ENCODE results near the gene AGAP1.

DNA sequence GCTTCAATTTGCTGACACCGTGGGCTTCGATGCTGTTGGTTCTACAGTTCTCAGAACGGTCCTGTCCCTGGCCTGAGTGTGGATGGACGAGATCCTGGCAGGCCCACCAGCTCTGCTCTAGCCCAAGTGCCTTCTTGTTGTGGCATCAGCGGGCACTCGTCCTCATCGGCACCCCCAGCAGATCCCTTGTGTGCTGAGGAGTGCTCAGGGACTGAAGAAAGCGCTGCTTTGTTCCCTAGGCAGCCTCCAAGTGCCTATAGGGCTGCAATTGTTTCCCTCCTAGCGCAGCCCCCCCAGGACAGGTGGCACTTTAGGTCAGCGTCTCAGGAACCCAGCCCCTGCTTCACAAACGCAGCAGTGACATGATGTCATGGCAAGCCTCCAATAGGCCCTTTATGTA is 217.7 kb downstream of the AGAP1 start:
- TF ChIP-seq, protein P1, sequence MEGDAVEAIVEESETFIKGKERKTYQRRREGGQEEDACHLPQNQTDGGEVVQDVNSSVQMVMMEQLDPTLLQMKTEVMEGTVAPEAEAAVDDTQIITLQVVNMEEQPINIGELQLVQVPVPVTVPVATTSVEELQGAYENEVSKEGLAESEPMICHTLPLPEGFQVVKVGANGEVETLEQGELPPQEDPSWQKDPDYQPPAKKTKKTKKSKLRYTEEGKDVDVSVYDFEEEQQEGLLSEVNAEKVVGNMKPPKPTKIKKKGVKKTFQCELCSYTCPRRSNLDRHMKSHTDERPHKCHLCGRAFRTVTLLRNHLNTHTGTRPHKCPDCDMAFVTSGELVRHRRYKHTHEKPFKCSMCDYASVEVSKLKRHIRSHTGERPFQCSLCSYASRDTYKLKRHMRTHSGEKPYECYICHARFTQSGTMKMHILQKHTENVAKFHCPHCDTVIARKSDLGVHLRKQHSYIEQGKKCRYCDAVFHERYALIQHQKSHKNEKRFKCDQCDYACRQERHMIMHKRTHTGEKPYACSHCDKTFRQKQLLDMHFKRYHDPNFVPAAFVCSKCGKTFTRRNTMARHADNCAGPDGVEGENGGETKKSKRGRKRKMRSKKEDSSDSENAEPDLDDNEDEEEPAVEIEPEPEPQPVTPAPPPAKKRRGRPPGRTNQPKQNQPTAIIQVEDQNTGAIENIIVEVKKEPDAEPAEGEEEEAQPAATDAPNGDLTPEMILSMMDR (IDR thresholded peaks at IDR 0.05 in 8 of 11, conservative IDR thresholded peaks at IDR 0.05 in 3 of 11), result no peak
- TF ChIP-seq POLR2A (IDR thresholded peaks at IDR 0.05), result no peak

Data from spleen (tissue), 7 donors.